ENCODE results near the gene TIMP2. TPM values are rescaled to one million over a fixed set of nuclear protein-coding genes. Genes with fewer than 3 reads are reported as not detected.

The TIMP2 gene
- total and polyA plus RNA-seq, 2 of the 4 experiments (the other 2 are of a cell fraction), result 43.9 to 416 TPM

- H3K56ac ChIP-seq (ENCODE audit: extremely low read depth, insufficient read depth, low read length), result peak overlapping the region; percentile 61
- peaks cover 47% of the 10 kb centered on the region for H3K4me1 ChIP-seq (ENCODE audit: control insufficient read depth, insufficient read depth, low read length)
- intact Hi-C loops (cut with micrococcal nuclease), result no loop called here
- in situ Hi-C loops (cut with MboI; ENCODE audit: low sequenced_read_pairs), result no loop called here
- H3K4me2 ChIP-seq (ENCODE audit: low read depth, low read length), result peak overlapping the region; percentile 76
- H3K27ac ChIP-seq (ENCODE audit: insufficient read depth, low read length), result peak overlapping the region; percentile 86
- peak overlapping the region; percentile 99 for H2BK5ac ChIP-seq (ENCODE audit: low read depth, low read length, poor library complexity, severe bottlenecking)
- H2AFZ ChIP-seq (replicated peaks; ENCODE audit: low read length, poor library complexity), result peak overlapping the region; percentile 84
- ChIA-PET CTCF (interaction anchor here (0.9 kb wide), 1 partner anchor 87 kb away, joined by 3 read pairs; no protein-coding TSS in a partner anchor), POLR2A (ENCODE audit: unreplicated experiment) (no interaction called here)
- peak overlapping the region; percentile 98 for H3K4ac ChIP-seq (ENCODE audit: low read depth, low read length)
- H4K20me1 ChIP-seq (ENCODE audit: insufficient read depth, low read length), result peaks cover 44% of the 10 kb centered on the region
- peak overlapping the region; percentile 98 for H2BK120ac ChIP-seq (ENCODE audit: low read depth, low read length)
- ATAC-seq (ENCODE audit: low read depth) (0 out of 2 replicates have a peak, but pooled peaks have one; percentile 2), DNase-seq (no peak)
- peak overlapping the region; percentile 92 for H2BK20ac ChIP-seq (ENCODE audit: low read depth, low read length)
- peak overlapping the region; percentile 75 for H4K5ac ChIP-seq (ENCODE audit: low read depth, low read length)
- peak overlapping the region; percentile 97 for H2AK5ac ChIP-seq (ENCODE audit: low read depth, low read length)
- H3K23ac ChIP-seq (ENCODE audit: low read depth, low read length), result peak overlapping the region; percentile 97
- WGBS, 2 experiments (ENCODE audit: extremely low coverage in 2 of 2, insufficient read length in 1 of 2), result 49% methylated on average over 10 of the region's 20 CpGs; no CpG with 5 or more reads in 1 of the 2 experiments
- no peaks in the 10 kb centered on the region for H3K27me3 ChIP-seq (ENCODE audit: control insufficient read depth, insufficient read depth, low read length)
- H3K14ac ChIP-seq (replicated peaks; ENCODE audit: low read depth, low read length), result peak overlapping the region; percentile 91
- peak overlapping the region; percentile 98 for H4K91ac ChIP-seq (ENCODE audit: insufficient read depth, low read depth, low read length)
- dilution Hi-C loops (cut with HindIII; ENCODE audit: low sequenced_read_pairs, unreplicated experiment), result no loop called here
- H3K9ac ChIP-seq (ENCODE audit: low read depth, low read length), result peak overlapping the region; percentile 79
- TF ChIP-seq BHLHE40 (IDR thresholded peaks at IDR 0.05; ENCODE audit: low read depth, low read length) (no peak), POLR2A (IDR thresholded peaks at IDR 0.05; ENCODE audit: low read depth, low read length) (no peak), CEBPB (IDR thresholded peaks at IDR 0.05; ENCODE audit: low read depth, low read length) (no peak), USF2 (IDR thresholded peaks at IDR 0.05; ENCODE audit: low read depth, low read length) (peak; percentile 67), ELK1 (IDR thresholded peaks at IDR 0.05; ENCODE audit: borderline replicate concordance, low read depth, low read length) (no peak)
- H3K4me3 ChIP-seq (ENCODE audit: insufficient read depth, low read depth, low read length), result no peak overlapping the region
- peak overlapping the region; percentile 100 for H2AK9ac ChIP-seq (replicated peaks; ENCODE audit: low read depth, low read length, poor library complexity)
- H3K9me1 ChIP-seq (ENCODE audit: insufficient read depth, low read length), result peaks cover 45% of the 10 kb centered on the region
- peak overlapping the region; percentile 80 for H3K18ac ChIP-seq (ENCODE audit: low read depth, low read length)
- H4K8ac ChIP-seq (ENCODE audit: low read depth in 2 of 2, low read length in 2 of 2), result peak overlapping the region; percentile 85
- no peaks in the 10 kb centered on the region for H3K9me3 ChIP-seq (ENCODE audit: control insufficient read depth, insufficient read depth, low read length)
- peak overlapping the region; percentile 78 for H2BK15ac ChIP-seq (ENCODE audit: low read depth, low read length)
- H3K79me1 ChIP-seq (ENCODE audit: low read depth in 1 of 2, low read length in 2 of 2), result peaks cover 27 to 86% of the 10 kb centered on the region in 2 experiments
- BruUV-seq (replicated peaks), result no TSS peak
- peaks cover 4% of the 10 kb centered on the region; the same call in 1 of the 2 replicates for H3K36me3 ChIP-seq (ENCODE audit: control insufficient read depth, insufficient read depth, low read length)
These were observed 40.9 kb downstream of the TIMP2 start for GRCh38 chr17:78884148-78884825.
